WTC11 (cell line): ENCODE results near the gene C1orf159. TPM values are rescaled to one million over a fixed set of nuclear protein-coding genes. Genes with fewer than 3 reads are reported as not detected.
A peak's percentile ranks its signal among the peaks of the same experiment; 100 is the strongest.

Experiments used
- CREB1 ChIP-seq: sonication (generic); formaldehyde crosslinking; IDR thresholded peaks from 2 replicates; pipeline ENCODE4 v1.8.0; 2023; ENCODE audit warnings: mild to moderate bottlenecking, missing genetic modification reagents
- ETV6 ChIP-seq: sonication (generic); formaldehyde crosslinking; IDR thresholded peaks from 2 replicates; pipeline ENCODE4 v1.8.1; 2022; ENCODE audit warnings: mild to moderate bottlenecking, missing genetic modification reagents
- FOXJ3 ChIP-seq: sonication (generic); formaldehyde crosslinking; IDR thresholded peaks from 2 replicates; pipeline ENCODE4 v1.9.0; 2021; ENCODE audit warnings: missing genetic modification reagents, mild to moderate bottlenecking, borderline replicate concordance
- GRHL2 ChIP-seq: fragments of 250-450 bp; sonication (Bioruptor Pico); IDR thresholded peaks from 2 replicates; pipeline ENCODE4 v1.8.0; 2022; ENCODE audit warnings: mild to moderate bottlenecking, moderate library complexity; ENCODE audit not compliant: insufficient replicate concordance, severe bottlenecking
- MYBL2 ChIP-seq: sonication (generic); formaldehyde crosslinking; IDR thresholded peaks from 2 replicates; pipeline ENCODE4 v1.8.1; 2023; ENCODE audit warnings: mild to moderate bottlenecking, moderate library complexity, missing genetic modification reagents
- NFATC4 ChIP-seq: fragments of 250-450 bp; sonication (Bioruptor Pico); IDR thresholded peaks from 2 replicates; pipeline ENCODE4 v1.9.0; 2021; ENCODE audit warnings: mild to moderate bottlenecking
- NR1H2 ChIP-seq: sonication (generic); formaldehyde crosslinking; IDR thresholded peaks from 2 replicates; pipeline ENCODE4 v1.9.0; 2021; ENCODE audit warnings: mild to moderate bottlenecking, moderate library complexity, missing genetic modification reagents
- NR3C1 ChIP-seq: sonication (generic); formaldehyde crosslinking; conservative IDR thresholded peaks from 2 replicates; pipeline ENCODE4 v1.8.1; 2023; ENCODE audit warnings: low read depth, mild to moderate bottlenecking, missing genetic modification reagents
- OVOL2 ChIP-seq: fragments of 250-450 bp; sonication (Bioruptor Pico); IDR thresholded peaks from 2 replicates; pipeline ENCODE4 v1.9.0; 2021; ENCODE audit warnings: mild to moderate bottlenecking, borderline replicate concordance
- RELA ChIP-seq: sonication (generic); formaldehyde crosslinking; IDR thresholded peaks from 2 replicates; pipeline ENCODE4 v1.8.1; 2022; ENCODE audit warnings: missing genetic modification reagents, mild to moderate bottlenecking, borderline replicate concordance
- RORB ChIP-seq: fragments of 250-450 bp; sonication (Bioruptor Pico); IDR thresholded peaks from 2 replicates; pipeline ENCODE4 v1.9.0; 2021; ENCODE audit warnings: mild to moderate bottlenecking
- SMAD4 ChIP-seq: sonication (generic); formaldehyde crosslinking; IDR thresholded peaks from 2 replicates; pipeline ENCODE4 v1.8.0; 2022; ENCODE audit warnings: mild to moderate bottlenecking, missing genetic modification reagents
- SP1 ChIP-seq: sonication (generic); formaldehyde crosslinking; conservative IDR thresholded peaks from 2 replicates; pipeline ENCODE4 v1.8.1; 2022; ENCODE audit warnings: missing genetic modification reagents
- TP53 ChIP-seq: sonication (generic); formaldehyde crosslinking; IDR thresholded peaks from 2 replicates; pipeline ENCODE4 v1.8.1; 2023; ENCODE audit warnings: mild to moderate bottlenecking, missing genetic modification reagents
- ZNF396 ChIP-seq: fragments of 250-450 bp; sonication (Bioruptor Pico); IDR thresholded peaks from 2 replicates; pipeline ENCODE4 v1.8.0; 2021; ENCODE audit warnings: mild to moderate bottlenecking, moderate library complexity, borderline replicate concordance
- ZNF671 ChIP-seq: fragments of 250-450 bp; sonication (Bioruptor Pico); IDR thresholded peaks from 2 replicates; pipeline ENCODE4 v1.8.0; 2021; ENCODE audit warnings: mild to moderate bottlenecking
- total RNA-seq: library from RNA; stranded (reverse); gene quantifications from 3 replicates; pipeline ENCODE4 v1.2.3, GENCODE V29; 2021
- TF ChIP-seq, protein P1 (sequence below): fragments of 250-450 bp; sonication (Bioruptor Pico); IDR thresholded peaks from 2 replicates; pipeline ENCODE4 v1.9.0; 2021; ENCODE audit warnings: mild to moderate bottlenecking, borderline replicate concordance
- TF ChIP-seq, protein P2 (sequence below): sonication (generic); formaldehyde crosslinking; IDR thresholded peaks from 2 replicates; pipeline ENCODE4 v1.8.1; 2023; ENCODE audit warnings: mild to moderate bottlenecking, missing genetic modification reagents, borderline replicate concordance
- TF ChIP-seq, protein P3 (sequence below): sonication (generic); formaldehyde crosslinking; IDR thresholded peaks from 2 replicates; pipeline ENCODE4 v1.8.1; 2022; ENCODE audit warnings: mild to moderate bottlenecking, moderate library complexity, missing genetic modification reagents
- TF ChIP-seq, protein P4 (sequence below): fragments of 200-600 bp; IDR thresholded peaks from 2 replicates; pipeline ENCODE4 v1.8.0; 2022; ENCODE audit warnings: antibody characterized with exemption
- TF ChIP-seq, protein P5 (sequence below): sonication (generic); formaldehyde crosslinking; IDR thresholded peaks from 2 replicates; pipeline ENCODE4 v1.8.1; 2023; ENCODE audit warnings: mild to moderate bottlenecking, missing genetic modification reagents, moderate library complexity
- TF ChIP-seq, protein P6 (sequence below): sonication (generic); formaldehyde crosslinking; IDR thresholded peaks from 2 replicates; pipeline ENCODE4 v1.8.0; 2022; ENCODE audit warnings: mild to moderate bottlenecking, missing genetic modification reagents
- TF ChIP-seq, protein P7 (sequence below): sonication (generic); formaldehyde crosslinking; IDR thresholded peaks from 2 replicates; pipeline ENCODE4 v1.8.1; 2023; ENCODE audit warnings: mild to moderate bottlenecking, missing genetic modification reagents
- TF ChIP-seq, protein P8 (sequence below): sonication (generic); formaldehyde crosslinking; IDR thresholded peaks from 2 replicates; pipeline ENCODE4 v1.8.1; 2022; ENCODE audit warnings: mild to moderate bottlenecking, missing genetic modification reagents, moderate library complexity, borderline replicate concordance

C1orf159 gene
- total RNA-seq, 1 experiment from 2014 or later = 17.8 TPM

DNA sequence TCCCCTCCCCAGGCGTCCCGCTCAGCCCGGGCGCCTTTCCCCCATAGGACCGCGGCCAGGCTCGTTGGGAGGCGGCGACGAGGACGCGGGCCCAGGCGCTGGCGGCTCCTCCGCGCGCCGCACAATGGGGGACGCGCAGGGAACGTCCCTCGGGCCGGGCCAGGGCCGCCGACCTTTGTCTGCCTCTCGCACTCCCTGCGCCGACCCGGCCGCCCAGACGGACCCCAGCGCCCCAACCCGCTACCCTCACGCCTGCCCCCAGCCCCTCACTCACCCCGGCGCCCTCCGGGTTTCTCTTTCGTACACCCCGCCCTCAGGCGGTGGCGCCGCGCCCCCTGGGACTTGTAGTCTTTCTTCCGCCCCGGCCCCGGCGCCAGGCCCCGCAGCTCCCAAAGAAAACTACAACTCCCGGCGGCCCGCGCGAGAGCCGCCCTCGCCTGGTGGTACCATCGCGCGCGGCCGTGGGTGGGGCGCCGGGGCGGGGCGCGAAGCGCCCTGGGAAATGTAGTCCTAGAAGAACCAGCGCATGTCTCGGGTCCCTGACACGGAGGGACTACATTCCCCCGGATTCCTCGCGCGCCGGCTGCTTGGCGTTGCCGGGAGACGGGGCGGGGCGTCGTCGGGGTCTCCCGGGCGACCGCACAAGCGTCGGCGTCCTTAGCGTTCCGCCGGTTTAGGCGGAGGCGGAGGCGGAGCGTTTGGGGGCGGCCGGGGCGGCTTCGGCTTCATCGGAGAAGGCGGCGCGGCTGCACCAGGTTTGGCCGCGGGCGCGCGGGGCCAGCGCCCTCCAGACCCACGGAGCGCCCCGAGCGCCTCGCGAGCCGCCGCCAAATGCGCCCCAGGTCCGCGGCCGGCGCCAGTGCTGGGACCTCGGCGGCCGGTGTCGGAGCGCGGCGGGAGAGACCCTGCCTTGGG, at the start of gene C1orf159 (continued):
- TF ChIP-seq ETV6 (no peak), SP1 (CRISPR knock-in tag) (peak; percentile 93), RORB (CRISPR knock-in tag) (no peak), TP53 (CRISPR knock-in tag) (no peak), OVOL2 (CRISPR knock-in tag) (no peak), ZNF396 (CRISPR knock-in tag) (no peak), RELA (CRISPR knock-in tag) (0 out of 2 replicates have a peak, but pooled peaks have one; percentile 31), MYBL2 (CRISPR knock-in tag) (no peak), FOXJ3 (CRISPR knock-in tag) (no peak), GRHL2 (CRISPR knock-in tag) (no peak), CREB1 (no peak), SMAD4 (CRISPR knock-in tag) (no peak), NFATC4 (CRISPR knock-in tag) (no peak), ZNF671 (CRISPR knock-in tag) (no peak), NR1H2 (no peak), NR3C1 (no peak)
- TF ChIP-seq, protein P1, sequence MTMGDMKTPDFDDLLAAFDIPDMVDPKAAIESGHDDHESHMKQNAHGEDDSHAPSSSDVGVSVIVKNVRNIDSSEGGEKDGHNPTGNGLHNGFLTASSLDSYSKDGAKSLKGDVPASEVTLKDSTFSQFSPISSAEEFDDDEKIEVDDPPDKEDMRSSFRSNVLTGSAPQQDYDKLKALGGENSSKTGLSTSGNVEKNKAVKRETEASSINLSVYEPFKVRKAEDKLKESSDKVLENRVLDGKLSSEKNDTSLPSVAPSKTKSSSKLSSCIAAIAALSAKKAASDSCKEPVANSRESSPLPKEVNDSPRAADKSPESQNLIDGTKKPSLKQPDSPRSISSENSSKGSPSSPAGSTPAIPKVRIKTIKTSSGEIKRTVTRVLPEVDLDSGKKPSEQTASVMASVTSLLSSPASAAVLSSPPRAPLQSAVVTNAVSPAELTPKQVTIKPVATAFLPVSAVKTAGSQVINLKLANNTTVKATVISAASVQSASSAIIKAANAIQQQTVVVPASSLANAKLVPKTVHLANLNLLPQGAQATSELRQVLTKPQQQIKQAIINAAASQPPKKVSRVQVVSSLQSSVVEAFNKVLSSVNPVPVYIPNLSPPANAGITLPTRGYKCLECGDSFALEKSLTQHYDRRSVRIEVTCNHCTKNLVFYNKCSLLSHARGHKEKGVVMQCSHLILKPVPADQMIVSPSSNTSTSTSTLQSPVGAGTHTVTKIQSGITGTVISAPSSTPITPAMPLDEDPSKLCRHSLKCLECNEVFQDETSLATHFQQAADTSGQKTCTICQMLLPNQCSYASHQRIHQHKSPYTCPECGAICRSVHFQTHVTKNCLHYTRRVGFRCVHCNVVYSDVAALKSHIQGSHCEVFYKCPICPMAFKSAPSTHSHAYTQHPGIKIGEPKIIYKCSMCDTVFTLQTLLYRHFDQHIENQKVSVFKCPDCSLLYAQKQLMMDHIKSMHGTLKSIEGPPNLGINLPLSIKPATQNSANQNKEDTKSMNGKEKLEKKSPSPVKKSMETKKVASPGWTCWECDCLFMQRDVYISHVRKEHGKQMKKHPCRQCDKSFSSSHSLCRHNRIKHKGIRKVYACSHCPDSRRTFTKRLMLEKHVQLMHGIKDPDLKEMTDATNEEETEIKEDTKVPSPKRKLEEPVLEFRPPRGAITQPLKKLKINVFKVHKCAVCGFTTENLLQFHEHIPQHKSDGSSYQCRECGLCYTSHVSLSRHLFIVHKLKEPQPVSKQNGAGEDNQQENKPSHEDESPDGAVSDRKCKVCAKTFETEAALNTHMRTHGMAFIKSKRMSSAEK = no peak
- TF ChIP-seq, protein P2, sequence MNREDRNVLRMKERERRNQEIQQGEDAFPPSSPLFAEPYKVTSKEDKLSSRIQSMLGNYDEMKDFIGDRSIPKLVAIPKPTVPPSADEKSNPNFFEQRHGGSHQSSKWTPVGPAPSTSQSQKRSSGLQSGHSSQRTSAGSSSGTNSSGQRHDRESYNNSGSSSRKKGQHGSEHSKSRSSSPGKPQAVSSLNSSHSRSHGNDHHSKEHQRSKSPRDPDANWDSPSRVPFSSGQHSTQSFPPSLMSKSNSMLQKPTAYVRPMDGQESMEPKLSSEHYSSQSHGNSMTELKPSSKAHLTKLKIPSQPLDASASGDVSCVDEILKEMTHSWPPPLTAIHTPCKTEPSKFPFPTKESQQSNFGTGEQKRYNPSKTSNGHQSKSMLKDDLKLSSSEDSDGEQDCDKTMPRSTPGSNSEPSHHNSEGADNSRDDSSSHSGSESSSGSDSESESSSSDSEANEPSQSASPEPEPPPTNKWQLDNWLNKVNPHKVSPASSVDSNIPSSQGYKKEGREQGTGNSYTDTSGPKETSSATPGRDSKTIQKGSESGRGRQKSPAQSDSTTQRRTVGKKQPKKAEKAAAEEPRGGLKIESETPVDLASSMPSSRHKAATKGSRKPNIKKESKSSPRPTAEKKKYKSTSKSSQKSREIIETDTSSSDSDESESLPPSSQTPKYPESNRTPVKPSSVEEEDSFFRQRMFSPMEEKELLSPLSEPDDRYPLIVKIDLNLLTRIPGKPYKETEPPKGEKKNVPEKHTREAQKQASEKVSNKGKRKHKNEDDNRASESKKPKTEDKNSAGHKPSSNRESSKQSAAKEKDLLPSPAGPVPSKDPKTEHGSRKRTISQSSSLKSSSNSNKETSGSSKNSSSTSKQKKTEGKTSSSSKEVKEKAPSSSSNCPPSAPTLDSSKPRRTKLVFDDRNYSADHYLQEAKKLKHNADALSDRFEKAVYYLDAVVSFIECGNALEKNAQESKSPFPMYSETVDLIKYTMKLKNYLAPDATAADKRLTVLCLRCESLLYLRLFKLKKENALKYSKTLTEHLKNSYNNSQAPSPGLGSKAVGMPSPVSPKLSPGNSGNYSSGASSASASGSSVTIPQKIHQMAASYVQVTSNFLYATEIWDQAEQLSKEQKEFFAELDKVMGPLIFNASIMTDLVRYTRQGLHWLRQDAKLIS (CRISPR knock-in tag) = no peak
- TF ChIP-seq, protein P3, sequence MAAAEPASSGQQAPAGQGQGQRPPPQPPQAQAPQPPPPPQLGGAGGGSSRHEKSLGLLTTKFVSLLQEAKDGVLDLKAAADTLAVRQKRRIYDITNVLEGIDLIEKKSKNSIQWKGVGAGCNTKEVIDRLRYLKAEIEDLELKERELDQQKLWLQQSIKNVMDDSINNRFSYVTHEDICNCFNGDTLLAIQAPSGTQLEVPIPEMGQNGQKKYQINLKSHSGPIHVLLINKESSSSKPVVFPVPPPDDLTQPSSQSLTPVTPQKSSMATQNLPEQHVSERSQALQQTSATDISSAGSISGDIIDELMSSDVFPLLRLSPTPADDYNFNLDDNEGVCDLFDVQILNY (CRISPR knock-in tag) = peak; percentile 22; the same call in 1 of the 2 replicates
- TF ChIP-seq, protein P4, sequence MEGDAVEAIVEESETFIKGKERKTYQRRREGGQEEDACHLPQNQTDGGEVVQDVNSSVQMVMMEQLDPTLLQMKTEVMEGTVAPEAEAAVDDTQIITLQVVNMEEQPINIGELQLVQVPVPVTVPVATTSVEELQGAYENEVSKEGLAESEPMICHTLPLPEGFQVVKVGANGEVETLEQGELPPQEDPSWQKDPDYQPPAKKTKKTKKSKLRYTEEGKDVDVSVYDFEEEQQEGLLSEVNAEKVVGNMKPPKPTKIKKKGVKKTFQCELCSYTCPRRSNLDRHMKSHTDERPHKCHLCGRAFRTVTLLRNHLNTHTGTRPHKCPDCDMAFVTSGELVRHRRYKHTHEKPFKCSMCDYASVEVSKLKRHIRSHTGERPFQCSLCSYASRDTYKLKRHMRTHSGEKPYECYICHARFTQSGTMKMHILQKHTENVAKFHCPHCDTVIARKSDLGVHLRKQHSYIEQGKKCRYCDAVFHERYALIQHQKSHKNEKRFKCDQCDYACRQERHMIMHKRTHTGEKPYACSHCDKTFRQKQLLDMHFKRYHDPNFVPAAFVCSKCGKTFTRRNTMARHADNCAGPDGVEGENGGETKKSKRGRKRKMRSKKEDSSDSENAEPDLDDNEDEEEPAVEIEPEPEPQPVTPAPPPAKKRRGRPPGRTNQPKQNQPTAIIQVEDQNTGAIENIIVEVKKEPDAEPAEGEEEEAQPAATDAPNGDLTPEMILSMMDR = no peak
- TF ChIP-seq, protein P5, sequence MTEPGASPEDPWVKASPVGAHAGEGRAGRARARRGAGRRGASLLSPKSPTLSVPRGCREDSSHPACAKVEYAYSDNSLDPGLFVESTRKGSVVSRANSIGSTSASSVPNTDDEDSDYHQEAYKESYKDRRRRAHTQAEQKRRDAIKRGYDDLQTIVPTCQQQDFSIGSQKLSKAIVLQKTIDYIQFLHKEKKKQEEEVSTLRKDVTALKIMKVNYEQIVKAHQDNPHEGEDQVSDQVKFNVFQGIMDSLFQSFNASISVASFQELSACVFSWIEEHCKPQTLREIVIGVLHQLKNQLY (CRISPR knock-in tag) = no peak
- TF ChIP-seq, protein P6, sequence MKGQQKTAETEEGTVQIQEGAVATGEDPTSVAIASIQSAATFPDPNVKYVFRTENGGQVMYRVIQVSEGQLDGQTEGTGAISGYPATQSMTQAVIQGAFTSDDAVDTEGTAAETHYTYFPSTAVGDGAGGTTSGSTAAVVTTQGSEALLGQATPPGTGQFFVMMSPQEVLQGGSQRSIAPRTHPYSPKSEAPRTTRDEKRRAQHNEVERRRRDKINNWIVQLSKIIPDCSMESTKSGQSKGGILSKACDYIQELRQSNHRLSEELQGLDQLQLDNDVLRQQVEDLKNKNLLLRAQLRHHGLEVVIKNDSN (CRISPR knock-in tag) = no peak; the same call in 1 of the 2 replicates
- TF ChIP-seq, protein P7, sequence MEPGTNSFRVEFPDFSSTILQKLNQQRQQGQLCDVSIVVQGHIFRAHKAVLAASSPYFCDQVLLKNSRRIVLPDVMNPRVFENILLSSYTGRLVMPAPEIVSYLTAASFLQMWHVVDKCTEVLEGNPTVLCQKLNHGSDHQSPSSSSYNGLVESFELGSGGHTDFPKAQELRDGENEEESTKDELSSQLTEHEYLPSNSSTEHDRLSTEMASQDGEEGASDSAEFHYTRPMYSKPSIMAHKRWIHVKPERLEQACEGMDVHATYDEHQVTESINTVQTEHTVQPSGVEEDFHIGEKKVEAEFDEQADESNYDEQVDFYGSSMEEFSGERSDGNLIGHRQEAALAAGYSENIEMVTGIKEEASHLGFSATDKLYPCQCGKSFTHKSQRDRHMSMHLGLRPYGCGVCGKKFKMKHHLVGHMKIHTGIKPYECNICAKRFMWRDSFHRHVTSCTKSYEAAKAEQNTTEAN (CRISPR knock-in tag) = no peak
- TF ChIP-seq, protein P8, sequence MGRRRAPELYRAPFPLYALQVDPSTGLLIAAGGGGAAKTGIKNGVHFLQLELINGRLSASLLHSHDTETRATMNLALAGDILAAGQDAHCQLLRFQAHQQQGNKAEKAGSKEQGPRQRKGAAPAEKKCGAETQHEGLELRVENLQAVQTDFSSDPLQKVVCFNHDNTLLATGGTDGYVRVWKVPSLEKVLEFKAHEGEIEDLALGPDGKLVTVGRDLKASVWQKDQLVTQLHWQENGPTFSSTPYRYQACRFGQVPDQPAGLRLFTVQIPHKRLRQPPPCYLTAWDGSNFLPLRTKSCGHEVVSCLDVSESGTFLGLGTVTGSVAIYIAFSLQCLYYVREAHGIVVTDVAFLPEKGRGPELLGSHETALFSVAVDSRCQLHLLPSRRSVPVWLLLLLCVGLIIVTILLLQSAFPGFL = no peak
